PC-3 (cell line): ENCODE data around the gene FAM117B.

ENCODE experiments used
- EZH2 ChIP-seq: fragments of 300-600 bp; sonication (generic); IDR thresholded peaks from one replicate; pipeline ENCODE4 v1.6.1; 2017; ENCODE audit warnings: antibody characterized with exemption, mild to moderate bottlenecking, low read length; ENCODE audit not compliant: unreplicated experiment
- TF ChIP-seq, protein P1 (sequence below): fragments of 300-600 bp; sonication (generic); conservative IDR thresholded peaks from 2 replicates; pipeline ENCODE4 v1.5.1; 2017; ENCODE audit warnings: antibody characterized with exemption, low read depth, mild to moderate bottlenecking, low read length

DNA sequence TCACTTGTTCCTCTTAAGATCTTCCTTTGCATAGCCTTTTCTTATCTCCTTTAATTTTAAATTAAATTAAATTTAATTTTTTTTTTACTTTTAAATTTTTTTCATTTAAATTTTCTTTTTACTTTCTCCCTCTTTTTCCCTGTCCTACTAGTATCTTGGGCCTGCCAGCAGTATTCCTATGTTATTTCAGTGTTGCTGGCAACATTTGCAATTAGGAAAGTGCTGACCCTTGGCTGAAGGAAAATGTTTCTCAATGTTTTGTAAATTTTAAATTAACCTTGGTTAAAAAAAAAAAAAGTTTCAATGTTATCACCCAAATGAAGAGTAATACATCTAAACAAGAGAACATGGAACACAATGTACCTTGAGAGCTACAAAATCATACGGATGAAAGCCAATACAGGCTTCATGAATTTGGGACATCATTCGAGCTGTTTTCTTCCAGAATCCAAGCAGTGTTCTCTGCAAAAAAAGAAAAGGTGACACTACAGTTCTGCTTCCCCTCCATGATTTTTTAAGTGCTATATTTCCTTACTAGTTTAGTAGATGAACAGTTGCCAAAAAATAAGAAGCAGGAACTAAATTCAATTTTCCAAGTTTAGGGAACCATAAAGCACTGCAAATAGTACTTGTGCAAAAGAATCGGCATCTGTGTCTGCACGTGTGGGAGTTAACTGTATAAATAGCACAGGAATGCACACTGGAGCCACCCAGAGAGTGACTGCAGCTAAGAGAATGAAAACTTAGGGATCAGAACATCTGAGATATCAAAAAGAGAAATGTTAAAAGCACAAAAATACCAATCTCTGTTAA is 181.0 kb downstream of the FAM117B start:
- TF ChIP-seq, protein P1, sequence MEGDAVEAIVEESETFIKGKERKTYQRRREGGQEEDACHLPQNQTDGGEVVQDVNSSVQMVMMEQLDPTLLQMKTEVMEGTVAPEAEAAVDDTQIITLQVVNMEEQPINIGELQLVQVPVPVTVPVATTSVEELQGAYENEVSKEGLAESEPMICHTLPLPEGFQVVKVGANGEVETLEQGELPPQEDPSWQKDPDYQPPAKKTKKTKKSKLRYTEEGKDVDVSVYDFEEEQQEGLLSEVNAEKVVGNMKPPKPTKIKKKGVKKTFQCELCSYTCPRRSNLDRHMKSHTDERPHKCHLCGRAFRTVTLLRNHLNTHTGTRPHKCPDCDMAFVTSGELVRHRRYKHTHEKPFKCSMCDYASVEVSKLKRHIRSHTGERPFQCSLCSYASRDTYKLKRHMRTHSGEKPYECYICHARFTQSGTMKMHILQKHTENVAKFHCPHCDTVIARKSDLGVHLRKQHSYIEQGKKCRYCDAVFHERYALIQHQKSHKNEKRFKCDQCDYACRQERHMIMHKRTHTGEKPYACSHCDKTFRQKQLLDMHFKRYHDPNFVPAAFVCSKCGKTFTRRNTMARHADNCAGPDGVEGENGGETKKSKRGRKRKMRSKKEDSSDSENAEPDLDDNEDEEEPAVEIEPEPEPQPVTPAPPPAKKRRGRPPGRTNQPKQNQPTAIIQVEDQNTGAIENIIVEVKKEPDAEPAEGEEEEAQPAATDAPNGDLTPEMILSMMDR = no peak
- no peak for TF ChIP-seq EZH2
